ENCODE measurements around the gene CRACDL.
"Not testable (repeated sequence)": the region's sequence is repeated elsewhere in the genome, so short reads cannot be mapped to it uniquely, and the experiment has no call there.

Gene CRACDL

DNA sequence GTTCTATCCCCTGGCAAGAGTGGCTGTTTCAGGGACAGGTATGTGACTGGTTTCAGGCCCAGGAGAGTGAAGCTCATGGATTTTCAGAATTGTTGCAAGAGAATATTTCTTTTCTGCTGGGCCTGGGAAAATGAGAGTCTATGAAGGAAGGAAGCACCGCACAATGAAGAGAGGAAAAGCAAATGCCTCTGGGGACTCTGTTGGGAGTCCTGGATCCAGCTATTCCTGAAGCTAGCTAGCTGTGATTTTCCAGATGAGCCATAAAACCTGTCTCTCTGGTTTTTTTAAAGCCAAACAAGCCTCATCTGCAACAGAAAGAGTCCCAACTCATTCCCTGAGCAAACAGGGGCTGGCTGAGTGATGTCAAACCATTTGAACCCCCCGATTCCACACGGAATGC, 53.7 kb downstream of the CRACDL start:
- no peak for FAIRE-seq

DNA sequence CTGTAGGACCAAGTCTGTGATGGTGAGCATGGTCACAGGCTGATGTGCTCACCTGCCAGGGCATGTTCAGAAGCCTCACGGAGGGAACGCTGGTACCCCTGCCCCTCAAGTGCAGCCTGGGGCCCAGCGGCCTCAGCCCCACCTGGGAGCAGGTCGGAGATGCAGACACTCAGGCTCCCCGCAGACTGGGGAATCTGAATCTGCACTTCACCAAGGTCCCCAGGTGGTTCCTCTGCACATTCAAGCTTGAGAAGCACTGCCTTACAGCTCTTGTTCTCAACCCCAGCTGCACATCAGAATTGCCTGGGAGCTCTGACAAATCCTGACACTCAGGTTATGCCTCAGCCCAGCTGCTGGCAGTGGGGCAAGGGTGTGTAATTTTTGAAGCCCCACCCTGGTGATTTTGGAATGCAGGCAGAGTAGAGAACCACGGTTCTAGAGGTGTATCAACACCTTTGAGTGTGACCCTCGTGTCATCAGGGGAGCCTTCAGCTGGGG, 54.8 kb downstream of the CRACDL start:
- FAIRE-seq, result no peak

DNA sequence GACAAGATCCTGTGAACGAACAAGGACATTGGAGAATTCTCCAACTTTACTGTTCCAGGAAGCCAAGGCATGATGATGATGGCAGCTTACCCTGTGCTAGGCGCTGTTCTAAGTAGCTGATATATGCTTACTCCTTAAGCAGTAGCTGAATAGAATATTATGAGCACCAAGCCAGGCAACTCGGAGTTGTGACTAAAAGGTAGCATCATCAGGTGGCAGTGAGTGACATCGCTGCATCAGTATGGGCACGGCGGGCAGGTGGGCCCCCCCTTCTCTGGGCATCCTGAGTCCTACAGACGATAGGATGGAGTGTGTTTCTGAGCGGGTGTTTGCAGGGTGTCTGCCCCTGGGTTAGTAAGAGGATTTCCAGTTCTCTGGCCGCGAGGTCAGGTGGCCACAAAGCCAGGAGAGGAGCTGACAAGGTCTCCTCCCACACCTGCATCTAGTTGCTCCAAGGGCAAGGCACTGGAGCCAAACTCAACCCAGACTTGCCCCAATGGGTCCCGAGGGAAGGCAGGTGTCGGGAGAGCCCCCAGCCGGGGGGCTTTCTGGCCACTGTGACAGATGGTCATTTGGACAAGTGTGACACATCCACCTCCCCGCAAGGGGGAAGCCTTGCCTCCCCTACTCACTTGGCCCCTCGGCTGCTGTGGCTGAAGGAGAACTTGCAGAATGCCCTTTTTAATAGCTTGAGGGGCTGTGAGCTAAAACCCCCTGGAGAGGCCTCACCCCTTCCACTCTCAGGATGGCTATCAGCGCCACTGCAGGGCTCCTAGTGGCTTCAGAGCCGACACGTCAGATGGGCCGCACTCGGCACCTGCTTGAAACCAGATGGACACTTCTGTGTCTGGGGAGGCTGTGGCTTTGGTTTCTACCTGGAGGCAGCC, 55.5 kb downstream of the CRACDL start:
- no peak for FAIRE-seq

DNA sequence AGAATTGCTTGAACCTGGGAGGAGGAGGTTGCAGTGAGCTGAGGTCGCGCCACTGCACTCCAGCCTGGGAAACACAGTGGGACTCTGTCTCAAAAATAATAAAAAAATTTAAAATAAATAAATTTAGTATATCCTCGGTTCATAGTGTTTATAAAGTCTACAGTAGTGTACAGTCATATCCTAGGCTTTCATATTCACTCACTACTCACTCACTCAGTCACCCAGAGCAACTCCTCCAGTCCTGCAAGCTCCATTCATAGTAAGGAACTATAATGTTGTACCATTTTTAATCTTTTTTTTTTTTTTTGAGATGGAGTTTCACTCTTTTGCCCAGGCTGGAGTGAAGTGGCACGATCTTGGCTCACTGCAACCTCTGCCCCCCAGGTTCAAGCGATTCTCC, 58.4 kb downstream of the CRACDL start:
- FAIRE-seq, result not testable (repeated sequence)

DNA sequence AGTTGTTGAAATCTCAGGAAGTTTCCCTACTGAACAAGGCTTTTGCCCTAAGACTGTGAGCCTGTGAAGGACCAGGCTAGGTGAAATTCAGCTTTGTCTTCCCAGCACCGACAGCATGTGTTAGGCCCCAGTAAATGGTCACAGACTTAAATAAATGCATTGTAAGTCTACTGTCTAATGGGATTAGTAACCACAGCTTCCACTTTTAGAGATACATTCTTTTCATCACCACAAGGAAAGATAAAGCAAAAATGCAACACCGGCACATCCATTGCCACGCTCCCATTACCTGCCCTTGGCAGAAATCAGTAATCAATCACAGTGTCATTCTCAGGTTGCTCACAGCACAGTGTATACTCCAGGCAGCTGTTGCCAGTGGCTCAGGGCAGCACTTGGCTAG, 59.3 kb downstream of the CRACDL start:
- FAIRE-seq, result no peak

DNA sequence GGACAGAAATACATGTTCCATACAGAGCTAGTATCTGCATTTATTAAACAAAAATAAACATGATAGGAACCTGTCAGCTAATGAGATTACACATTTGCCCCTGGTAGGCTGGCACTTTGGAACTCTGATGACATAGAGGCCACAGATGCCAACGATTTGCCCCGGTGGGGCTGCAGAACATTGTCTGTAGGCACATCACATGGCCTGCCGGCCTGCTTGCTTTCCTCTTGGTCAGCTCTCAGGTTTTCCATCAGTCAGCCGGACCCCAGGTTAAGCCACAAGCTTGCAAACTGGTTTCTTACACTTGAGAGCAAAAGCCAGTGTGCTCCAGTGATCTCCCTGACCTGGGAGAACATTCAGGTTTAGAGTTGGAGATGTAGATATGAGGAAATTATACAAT, 60.3 kb downstream of the CRACDL start:
- FAIRE-seq, result no peak

DNA sequence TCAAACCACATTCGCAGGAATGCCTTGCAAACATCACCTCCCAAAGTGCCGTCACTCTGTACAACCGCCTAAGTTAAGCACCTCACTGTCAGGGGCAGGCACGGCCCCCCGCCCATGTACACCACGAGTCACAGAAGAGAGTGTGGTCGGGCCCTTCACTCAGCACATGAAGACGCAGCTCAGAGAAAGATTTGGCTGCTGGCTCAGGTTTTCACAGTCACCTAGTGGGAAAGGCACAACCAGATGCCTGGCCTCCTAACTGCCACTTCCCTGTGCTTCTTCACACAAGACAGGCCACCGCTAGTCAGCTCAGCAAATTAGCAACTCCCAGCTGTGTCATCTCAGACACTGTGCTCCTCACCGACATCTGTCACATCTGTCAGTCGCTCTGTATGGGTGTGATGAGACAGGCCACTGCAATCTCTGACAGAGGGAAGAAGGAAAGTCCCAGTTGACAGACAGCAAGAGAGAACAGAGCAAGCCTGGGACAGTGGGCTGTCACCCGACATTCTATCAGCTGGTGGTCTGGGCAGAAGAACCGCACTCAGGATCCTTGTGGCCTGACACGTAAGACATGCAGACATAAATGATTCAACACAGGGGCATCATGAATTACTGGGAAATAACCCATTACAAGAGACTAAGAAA, 60.8 kb downstream of the CRACDL start:
- FAIRE-seq, result no peak

DNA sequence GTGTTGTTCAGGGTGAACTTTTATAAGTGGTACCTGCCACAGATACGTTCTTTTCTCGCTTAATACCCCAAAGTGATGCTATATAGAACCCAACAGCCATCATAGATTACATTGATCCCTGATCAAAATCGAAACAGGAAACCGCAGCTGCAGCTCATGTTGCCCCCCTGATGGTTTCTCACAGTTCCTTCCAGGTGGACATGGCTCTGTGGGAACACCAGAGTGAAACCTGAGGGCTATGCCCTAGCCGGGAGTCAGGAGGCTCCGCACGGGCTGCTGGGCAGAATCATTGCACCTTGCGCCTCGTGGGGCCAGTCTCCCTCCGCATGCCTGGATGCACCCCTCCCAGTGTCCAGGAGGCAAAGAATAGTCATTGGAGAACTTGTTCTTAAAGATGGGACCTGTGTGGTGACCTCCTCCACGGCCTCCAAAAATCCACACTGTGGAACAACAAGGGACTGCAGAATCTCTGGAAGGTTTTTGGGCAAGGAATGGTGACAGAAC, 61.8 kb downstream of the CRACDL start:
- no peak for FAIRE-seq

DNA sequence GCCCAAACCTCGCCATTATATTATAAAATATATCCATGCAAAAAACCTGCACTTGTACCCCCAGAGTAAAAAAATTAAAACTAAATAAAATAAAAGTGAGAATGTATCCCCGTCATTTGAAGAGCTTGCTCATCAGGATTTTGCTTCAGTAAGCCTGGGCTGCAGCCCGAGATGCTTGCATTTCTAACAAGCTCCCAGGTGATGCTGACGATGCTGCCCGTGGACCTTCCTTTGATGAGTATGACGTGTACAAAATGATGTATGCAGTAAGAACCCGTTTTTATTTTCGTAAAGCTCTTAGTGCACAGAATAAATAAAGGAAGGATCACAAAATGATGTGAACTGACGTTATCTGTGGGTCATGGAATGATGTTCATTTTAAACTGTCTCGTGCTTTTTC, 63.5 kb downstream of the CRACDL start:
- FAIRE-seq, result no peak

DNA sequence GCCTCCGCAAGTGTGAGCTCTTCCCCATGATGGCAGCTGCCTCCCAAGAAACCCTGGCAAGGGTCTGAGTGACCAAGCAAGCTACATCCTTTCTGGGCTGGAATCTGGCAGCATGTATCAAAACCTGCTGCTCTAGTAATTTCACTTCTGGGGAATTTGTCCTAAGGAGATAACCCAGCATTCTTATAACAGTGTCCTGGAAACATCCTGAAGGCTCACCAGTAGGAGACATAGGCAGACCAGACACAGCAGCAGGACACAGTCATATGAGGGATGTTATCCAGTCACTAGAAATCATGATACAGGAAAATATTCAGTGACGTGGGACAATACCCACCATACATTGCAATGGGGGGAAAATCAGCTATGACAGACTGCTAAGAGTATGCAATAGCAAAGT, 64.5 kb downstream of the CRACDL start:
- no peak for FAIRE-seq

DNA sequence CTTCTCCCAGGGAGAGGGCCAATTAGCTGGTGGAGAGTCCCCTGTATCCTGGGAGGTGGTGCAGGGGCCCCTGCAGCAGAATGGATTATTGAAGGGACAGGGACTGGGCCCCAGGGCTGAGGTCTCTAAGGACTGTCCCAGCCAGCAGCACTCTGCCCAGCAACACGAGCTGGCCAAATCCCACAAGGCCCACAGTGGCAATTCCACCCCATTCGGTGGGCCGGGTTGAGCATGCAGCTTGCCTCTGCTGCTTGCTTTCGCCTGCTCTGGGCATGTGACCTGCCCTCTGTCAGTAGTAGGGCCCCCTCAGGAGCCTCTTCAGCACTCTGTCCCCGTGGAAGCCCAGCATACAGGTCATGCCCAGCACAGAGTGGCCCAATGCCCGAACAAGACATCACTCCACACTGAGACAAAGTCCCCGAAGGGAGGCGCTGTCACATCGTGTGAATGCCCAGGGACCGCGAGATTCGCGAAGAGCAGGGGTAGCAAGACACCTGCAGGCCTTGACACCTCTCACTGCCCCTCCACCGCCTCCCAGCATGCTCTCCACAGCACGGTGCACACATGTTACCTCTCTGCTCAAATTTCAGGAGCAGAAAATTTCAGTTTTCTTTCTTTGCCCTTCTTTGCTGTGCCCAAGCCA, 65.4 kb downstream of the CRACDL start:
- no peak for FAIRE-seq

DNA sequence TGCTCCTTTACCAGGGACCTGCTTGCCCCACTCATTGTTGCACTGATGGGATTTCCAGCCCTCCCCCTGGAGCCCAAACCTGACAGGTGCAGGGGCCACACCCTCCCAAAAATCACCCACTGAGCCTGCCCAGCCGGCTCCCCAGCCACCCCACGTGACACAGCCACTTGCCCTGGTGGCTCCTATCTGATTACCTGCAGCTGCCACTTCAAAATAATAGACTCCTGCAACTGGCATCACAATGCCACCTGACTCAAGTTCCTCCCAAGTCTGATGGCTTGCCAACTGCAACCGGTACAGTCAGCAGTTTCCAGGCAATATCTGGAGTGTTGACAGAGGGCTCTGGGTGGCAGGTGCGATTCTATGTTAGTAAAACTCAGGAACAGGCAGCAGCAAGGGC, 66.2 kb downstream of the CRACDL start:
- FAIRE-seq, result no peak

DNA sequence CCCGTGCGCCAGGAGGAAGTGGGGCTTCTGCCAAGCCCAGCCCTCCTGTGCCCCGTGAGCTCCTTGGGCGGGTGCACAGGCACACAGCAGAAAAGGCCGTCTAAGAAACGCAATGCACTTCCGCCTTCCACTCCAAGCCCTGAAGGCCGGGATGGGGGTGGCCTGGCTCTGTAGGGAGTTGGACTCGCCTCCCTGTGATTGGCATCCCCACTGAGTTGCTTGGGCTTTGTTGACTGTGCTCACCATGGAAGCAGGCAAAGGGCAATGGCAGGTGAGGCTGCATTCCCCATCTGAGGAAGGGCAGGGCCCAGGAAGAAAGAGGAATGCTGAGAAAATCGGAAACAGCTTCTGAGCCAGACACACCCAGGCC, 66.8 kb downstream of the CRACDL start:
- no peak for FAIRE-seq

DNA sequence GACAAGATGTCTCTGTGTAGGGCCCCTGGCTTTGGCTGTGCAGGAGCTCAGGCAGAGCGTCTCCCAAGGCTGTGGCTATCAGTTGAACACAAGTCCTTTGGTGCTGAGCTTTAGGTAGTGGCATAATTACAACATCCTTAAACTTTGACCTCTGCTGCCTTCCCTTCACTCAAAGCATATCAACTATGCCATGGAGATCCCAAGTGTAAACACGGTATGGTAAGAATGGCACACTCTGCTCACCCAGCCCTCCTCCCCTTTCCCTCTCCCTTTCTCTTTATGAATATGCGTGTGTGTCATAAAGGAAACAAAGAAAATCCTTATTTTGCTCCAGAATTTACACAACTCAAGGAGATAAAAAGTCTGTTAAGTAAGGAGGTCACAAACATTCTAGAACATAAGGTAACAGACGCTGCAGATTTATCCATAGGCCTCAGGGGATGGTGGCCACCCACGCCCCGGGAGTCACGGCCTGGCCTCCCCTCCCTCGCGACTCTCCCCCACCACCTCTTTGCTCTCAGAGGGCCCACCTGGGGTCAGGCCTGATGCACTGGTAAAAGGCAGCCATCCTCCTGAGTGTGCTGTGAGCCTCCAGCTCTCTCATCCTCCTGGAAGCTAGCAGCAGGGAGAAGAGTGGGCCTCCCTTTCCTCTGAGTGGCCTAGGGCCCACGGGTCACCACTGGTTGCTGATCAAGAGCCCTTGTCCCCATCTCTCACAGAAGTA, 67.3 kb downstream of the CRACDL start:
- no peak for FAIRE-seq

DNA sequence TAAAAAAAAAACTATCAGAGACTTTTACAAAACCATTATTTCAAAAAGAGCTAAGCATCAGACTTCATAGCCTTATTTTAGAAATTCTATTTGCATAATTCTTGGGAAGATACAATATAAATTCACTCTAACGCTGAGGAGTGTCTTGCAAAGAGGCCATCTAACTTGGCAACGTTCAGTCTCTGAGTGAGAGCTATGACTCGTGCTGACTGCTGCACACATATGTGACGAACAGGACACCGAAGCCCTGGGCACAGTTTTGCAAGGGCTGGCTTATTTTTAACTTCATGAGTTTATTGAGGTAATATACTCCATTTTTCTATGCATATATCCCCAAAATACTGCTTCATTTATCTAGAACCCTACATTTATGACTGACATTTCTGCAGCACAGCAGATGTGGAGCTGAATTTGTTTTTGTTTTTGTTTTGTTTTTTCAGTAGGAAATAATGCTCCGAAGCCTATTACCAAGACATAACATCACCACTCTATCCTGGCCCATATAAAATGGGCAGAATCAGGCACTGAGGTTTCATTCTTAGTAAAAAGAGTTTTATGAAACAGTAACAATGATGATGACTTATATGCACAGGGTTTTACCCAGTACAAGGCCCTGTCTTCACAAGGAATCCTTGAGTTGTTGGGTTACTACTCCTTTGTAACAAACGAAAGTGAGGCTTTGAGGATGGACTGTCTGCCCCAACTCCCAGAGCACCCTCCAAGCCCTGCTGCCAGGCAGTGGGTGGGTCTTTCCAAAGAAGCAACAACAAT, 68.3 kb downstream of the CRACDL start:
- FAIRE-seq, result no peak

DNA sequence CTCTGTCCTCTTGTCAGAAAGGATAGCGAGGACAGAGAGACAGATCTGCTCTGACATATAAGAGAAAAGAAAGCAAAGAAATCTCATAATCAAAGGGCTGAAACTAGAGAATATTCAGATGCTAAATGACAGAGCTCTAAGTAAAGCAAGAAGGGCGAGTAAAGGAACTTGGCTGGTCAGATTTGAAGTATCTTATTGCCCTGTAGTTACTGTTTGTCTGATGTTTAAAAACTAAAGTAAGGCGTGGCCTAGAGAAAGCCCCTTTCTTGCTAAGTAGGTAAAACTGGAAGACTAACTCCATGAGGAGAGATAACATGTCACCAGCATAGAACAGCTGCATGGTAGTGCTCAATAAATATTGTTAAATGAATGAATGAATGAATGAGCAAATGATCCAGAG, 70.0 kb downstream of the CRACDL start:
- FAIRE-seq, result no peak

DNA sequence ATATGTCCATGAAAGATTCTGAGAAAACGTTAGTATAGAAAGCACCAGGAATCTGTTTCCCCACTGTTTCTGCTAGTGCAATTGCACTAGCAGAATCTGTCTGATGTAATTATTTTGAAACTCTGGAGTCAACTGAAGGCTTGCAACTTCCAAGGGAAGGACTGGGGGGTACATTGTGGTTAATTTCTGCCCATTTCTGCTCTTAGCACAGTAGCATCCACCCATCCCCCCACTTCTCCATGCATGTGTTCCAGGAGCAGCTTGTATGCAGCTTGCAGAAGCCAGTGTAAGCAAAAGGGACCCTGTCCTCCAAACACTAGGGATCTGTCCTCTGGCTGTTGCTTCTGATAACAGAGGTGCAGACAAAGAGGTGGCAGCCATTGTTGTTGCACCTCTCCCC, 74.4 kb downstream of the CRACDL start:
- no peak for FAIRE-seq

DNA sequence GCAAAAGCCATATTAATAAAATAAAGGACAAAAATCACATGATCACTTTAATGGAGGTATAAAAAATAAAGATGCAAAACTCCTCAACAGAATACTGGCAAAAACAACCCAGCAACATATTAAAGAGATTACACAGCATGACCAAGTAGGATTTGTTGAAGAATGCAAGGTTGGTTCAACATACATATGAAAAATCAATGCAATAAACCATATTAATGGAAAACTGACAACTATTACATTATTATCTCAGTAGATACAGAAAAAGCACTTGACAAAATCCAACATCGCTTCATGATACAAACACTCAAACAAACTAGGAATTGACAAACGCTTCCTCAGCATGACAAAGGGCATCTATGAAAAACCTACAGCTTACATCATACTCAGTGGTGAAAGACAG, 76.7 kb downstream of the CRACDL start:
- FAIRE-seq, result no peak

DNA sequence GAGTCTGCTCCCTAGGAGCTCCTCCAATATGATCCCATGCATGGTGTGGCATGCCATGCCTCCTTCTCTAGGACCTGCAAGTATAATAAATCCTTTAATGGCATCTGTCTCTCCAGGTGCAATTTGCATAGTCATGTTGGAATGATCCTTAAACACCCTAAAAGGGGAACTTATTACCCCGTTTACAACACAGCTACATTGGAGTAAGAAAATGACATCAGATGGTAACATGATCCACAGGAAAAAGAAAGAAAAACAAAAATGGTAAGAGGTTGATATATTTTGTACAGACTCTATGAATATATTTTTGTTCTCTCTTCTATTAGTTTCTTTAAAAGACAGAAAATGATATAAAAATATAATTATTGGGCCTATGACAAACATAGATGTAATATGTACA, 79.0 kb downstream of the CRACDL start:
- FAIRE-seq, result no peak

DNA sequence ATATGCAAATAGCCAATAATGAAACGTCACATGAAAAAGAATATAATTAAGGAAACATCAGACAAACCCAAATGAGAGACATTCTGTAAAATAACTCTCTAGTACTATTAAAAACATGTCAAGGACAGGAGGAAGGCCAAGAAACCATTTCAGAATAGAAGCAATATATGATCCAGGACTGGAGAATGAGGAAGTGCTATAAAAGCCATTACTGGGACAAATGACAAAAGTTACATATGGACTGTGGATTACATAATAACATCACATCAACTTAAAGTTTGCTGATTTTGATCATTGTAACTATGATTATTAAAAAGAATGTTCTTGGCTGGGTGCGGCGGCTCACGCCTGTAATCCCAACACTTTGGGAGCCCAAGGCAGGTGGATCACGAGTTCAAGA, 81.3 kb downstream of the CRACDL start:
- FAIRE-seq, result no peak

DNA sequence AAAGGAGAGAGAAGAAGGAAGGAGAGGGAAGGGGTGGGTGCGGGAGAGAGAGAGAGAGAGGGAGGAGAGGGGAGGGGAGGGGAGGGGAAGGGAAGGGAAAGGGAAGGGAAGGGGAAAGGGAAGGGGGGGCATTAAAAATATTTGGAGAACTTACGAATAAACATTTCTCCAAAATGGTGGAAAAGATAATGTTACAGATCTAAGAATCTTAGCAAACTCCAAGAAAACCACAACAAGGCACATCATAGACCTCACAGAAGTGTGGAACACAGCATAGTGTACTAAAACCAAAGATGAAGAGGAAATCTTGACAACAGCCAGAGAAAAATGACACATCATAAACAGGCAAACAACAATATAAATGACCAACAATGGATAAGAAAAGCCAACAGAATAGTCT, 83.1 kb downstream of the CRACDL start:
- FAIRE-seq, result no peak

DNA sequence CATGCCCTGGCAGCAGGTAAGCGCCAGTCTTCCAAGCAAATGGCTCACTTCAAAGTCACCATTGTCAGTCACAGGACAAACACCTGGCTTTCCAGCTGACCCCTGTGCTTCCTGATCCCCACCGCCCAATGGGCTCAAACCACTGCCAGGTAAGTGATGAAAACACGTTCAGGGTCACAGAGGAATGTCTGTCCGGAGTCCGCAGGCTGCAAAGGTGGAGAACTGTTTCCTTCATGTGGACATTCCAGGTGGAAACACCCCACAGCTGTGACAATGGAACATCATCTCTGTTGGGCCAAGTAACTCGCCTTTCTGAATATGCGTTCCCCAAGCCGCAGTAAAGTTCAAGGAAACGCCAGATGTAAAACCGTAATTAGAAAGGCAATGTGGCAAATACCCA, 86.0 kb downstream of the CRACDL start:
- FAIRE-seq, result no peak

Data from A204.1 (cell line).